ENCODE measurements around the gene CMC2. TPM values are rescaled to one million over a fixed set of nuclear protein-coding genes. Genes with fewer than 3 reads are reported as not detected.
A peak's percentile ranks its signal among the peaks of the same experiment; 100 is the strongest.

The CMC2 gene
- total RNA-seq, 1 experiment from 2014 or later, result 205 TPM

DNA sequence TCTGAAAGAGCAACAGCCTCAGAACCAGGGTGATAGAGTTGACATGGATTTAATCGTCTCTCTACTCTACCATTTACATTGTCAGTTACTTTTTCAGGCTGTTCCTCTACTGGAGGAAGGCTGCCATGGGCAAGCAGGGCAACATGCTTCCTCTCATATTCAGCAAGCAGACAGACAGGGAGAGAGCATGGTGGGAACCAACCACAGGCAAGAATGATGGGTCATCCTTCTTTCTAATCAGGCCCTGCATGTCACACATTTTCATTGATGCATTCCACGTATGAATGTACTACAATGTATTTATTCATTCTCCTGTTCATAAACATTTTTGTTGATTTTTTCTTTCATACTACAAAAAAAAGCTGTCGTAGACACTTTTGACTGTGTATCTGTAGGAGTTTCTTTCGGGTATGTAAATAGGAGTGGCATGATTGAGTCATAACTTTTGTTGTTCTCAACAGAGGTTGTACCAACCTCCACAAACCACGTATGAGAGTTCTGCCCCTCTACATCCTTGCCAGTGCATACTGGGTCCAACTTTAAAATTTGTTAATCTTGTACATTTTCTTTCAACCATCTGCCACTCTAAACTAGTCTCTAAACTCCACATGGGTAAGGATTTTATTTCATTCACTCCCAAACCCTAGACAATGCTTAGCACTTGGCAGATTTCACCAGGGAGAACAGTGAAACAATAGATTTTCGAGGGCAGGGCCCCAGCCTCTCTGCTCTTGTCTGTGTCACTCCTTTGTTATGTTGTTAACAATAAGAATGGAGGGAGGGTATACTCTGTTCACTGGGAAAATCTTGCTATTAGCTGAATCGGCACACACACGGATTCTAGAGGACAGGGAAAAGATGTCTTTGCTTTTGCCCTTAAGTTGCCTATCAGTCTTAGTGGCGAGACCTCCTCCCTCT is 58.7 kb downstream of the CMC2 start:
- H3K4me1 ChIP-seq (replicated peaks), result peaks cover 13% of the 10 kb centered on the region
- no peaks in the 10 kb centered on the region; the same call in 1 of the 2 replicates for H3K27me3 ChIP-seq (replicated peaks)
- DNase-seq (ENCODE audit: low read depth in 1 of 2, low spot score in 2 of 2), result peak in 1 of 2 experiments; percentile 36
- H3K27ac ChIP-seq, result 0 out of 2 replicates have a peak overlapping the region, but pooled peaks have one; percentile 14
- H3K4me3 ChIP-seq, result no peak overlapping the region
- no peaks in the 10 kb centered on the region for H3K36me3 ChIP-seq
- no peaks in the 10 kb centered on the region for H3K9me3 ChIP-seq (replicated peaks)

DNA sequence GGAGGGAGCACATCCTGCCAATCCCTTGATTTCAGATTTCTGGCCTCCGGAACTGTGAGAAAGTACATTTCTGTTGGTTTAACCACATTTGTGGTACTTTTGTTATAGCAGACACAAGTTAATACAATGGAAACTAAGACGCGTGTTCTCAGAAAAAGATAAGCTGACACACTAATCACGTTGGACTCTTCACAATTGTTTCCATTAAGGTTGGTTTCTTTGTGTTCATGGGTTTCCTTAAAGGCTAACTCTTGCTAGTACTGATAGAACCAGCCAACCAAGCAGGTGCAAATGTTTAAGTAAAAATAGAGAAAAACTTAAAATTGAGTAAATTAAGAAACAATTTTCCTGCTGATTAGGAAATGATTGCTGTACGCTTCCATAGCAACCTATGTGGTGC is 59.4 kb downstream of the CMC2 start:
- Histone ChIP-seq H3K9me3 (replicated peaks) (no peaks in the 10 kb centered on the region), H3K27me3 (replicated peaks) (no peaks in the 10 kb centered on the region; the same call in 1 of the 2 replicates), H3K4me3 (no peak overlapping the region), H3K27ac (no peak overlapping the region), H3K4me1 (replicated peaks) (peaks cover 13% of the 10 kb centered on the region), H3K36me3 (no peaks in the 10 kb centered on the region)
- DNase-seq (ENCODE audit: low read depth in 1 of 2, low spot score in 2 of 2), result no peak

DNA sequence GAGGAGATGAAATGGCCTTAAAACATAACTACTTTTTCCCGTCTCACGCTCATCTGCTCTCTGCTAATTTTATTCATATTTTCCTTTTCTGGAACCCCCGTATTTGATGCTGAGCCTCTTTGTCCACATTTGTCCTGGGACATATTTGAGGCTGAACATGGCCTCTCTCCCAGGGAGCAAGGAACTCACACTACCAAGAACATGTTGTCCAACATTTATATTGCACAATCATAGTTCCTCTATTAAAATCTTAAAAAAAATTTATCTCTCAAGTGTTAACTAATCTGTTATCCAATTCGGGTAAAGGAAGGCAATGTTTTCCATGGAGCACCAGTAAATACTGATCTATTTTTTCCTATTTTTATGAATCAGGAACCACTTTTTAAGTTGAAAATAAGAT is 60.2 kb downstream of the CMC2 start:
- no peak for DNase-seq (ENCODE audit: low read depth in 1 of 2, low spot score in 2 of 2)
- no peaks in the 10 kb centered on the region; the same call in 1 of the 2 replicates for H3K27me3 ChIP-seq (replicated peaks)

DNA sequence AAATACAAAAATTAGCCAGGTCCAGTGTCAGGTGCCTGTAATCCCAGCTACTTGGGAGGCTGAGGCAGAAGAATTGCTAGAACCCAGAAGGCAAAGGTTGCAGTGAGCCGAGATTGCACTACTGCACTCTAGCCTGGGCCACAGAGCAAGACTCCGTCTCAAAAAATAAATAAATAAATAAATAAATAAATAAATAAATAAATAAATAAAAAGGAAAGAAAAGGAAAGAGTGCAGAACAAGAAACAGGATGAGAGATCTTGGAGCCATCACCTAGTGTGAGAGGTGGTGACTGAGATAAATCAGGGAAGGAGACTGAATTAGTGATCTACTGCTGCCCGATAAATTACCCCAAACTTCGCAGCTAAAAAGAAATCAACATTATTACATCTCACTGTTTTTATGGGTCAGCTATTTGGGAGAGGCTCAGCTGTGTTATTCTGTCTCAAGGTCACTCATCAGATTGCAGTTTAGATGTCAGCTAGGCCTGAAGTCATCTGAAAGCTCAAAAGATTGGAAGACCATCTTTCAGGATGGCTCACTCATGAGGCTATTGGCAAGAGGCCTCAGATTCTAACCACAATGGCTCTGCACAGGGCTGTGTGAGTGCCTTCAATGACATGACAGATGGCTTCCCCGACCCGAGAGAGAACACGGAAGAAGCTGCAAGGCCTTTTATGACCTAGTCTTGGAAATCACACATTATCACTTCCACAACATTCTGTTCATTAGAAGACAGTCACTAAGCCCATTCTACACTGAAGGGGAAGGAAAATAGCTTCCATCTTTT is 66.4 kb downstream of the CMC2 start:
- no peaks in the 10 kb centered on the region for H3K27me3 ChIP-seq (replicated peaks)
- no peak overlapping the region for H3K27ac ChIP-seq
- no peaks in the 10 kb centered on the region for H3K36me3 ChIP-seq
- H3K4me3 ChIP-seq, result no peak overlapping the region
- H3K4me1 ChIP-seq (replicated peaks), result peaks cover 15% of the 10 kb centered on the region
- H3K9me3 ChIP-seq (replicated peaks), result no peaks in the 10 kb centered on the region
- no peak for DNase-seq (ENCODE audit: low read depth in 1 of 2, low spot score in 2 of 2)

More for the DNA sequence above, 60.2 kb downstream of the CMC2 start:
- H3K4me3 ChIP-seq, result no peak overlapping the region
- H3K27ac ChIP-seq, result no peak overlapping the region
- no peaks in the 10 kb centered on the region for H3K9me3 ChIP-seq (replicated peaks)
- peaks cover 13% of the 10 kb centered on the region for H3K4me1 ChIP-seq (replicated peaks)
- no peaks in the 10 kb centered on the region for H3K36me3 ChIP-seq

DNA sequence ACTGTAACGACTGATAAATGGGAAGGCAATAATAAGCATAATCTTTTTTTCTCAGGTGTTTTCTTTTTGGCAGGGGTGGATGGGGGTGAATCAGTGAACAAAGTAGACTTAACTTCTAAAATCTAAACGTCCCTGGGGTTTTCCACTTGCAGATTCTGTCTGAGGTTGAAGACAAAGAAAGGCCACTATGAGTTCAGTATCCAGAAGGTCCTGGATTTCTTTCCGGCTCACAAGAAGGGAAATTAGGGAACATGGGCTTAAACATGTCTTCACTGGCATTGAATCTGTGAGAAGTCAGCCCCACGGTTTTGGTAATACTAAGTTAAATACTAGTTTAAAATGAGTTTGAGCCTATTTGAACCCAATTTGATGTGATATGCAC is 67.8 kb downstream of the CMC2 start:
- no peak for DNase-seq (ENCODE audit: low read depth in 1 of 2, low spot score in 2 of 2)
- Histone ChIP-seq H3K4me1 (replicated peaks) (peaks cover 15% of the 10 kb centered on the region), H3K27ac (no peak overlapping the region; the same call in 1 of the 2 replicates), H3K4me3 (no peak overlapping the region), H3K9me3 (replicated peaks) (no peaks in the 10 kb centered on the region), H3K27me3 (replicated peaks) (no peaks in the 10 kb centered on the region), H3K36me3 (no peaks in the 10 kb centered on the region)

DNA sequence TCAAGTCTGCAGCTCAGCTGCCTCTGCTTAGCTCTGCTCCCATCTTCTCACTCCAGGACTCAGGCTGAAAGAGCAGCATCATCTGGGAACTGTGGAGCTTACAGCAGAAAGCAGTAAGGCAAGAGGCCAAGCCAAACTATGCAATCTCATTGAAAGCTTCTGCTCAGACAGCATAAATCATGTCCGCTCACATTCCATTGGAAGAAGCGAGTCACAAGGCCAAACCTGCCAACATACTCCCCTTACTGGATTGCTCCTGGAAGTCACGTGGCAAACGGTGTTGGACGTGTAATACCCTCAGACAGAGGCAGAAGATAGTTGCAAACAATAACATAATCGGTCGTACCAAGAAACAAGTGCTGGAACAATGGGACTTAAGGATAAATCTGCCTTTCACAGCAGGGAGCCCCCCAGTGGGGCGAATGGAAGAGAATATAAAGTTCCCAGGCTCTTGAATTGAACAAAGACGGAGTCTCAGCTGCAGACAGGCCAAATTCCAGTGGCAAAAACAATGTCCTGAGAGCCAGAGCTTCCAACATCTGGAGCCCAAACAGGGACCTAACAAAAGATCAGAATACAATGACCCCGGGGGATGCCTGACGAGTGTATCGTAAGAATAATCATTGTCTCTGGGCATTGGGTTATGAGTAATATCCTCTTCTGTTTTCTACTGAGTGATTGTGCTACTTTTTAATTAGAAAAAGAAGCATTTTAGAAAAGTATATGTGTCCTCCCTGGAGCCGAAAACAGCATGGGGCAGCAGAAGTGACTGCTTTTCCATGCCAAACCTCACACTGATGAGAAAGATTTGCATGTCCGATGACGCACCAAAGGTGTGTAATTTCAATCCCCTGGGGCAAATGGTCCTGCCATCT is 68.4 kb downstream of the CMC2 start:
- Histone ChIP-seq H3K27me3 (replicated peaks) (no peaks in the 10 kb centered on the region), H3K9me3 (replicated peaks) (no peaks in the 10 kb centered on the region), H3K4me3 (no peak overlapping the region), H3K36me3 (no peaks in the 10 kb centered on the region), H3K4me1 (replicated peaks) (peaks cover 15% of the 10 kb centered on the region), H3K27ac (peak overlapping the region; percentile 29)
- DNase-seq (ENCODE audit: low read depth in 1 of 2, low spot score in 2 of 2), result peak; percentile 46 to 51

DNA sequence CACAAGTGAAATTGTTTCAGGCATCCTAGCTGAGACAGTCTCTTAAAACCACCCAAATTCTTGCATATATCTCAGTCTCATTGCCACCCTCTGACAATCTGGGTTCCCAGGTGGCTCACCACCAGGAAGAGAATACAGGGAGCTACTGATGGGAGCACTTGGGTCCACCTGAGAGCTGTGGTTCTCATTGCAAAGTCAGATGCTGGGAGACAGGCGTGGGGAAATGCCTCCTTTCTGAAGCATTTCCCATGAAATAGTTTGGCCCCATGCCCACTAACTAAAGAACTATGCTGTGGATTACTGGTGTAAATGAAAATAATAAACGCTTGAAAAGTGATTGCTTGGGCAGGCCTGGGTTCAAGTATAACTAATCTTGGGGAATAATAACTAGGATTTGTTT is 70.3 kb downstream of the CMC2 start:
- DNase-seq (ENCODE audit: low read depth in 1 of 2, low spot score in 2 of 2), result no peak
- Histone ChIP-seq H3K36me3 (no peaks in the 10 kb centered on the region), H3K4me1 (replicated peaks) (peaks cover 31% of the 10 kb centered on the region), H3K9me3 (replicated peaks) (no peaks in the 10 kb centered on the region), H3K27me3 (replicated peaks) (no peaks in the 10 kb centered on the region), H3K4me3 (no peak overlapping the region), H3K27ac (no peak overlapping the region)

DNA sequence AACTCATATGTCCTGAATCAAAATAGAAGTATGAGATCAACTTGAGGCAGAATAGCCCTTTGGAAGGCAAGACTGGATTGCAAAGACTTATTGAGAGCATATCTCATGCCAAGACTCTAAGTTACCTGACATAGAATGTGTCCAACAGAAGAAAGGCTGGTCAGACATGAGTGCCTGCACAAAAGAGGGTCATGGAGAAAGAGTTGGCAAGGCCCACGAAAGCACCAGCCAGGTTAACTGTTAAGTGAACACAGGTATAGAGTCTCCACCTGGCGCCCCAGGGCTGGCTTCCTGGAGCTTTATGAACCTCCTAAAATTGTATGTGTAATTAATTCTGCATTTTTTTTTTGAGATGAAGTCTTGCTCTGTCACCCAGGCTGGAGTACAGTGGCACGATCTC is 71.0 kb downstream of the CMC2 start:
- DNase-seq (ENCODE audit: low read depth in 1 of 2, low spot score in 2 of 2), result no peak

DNA sequence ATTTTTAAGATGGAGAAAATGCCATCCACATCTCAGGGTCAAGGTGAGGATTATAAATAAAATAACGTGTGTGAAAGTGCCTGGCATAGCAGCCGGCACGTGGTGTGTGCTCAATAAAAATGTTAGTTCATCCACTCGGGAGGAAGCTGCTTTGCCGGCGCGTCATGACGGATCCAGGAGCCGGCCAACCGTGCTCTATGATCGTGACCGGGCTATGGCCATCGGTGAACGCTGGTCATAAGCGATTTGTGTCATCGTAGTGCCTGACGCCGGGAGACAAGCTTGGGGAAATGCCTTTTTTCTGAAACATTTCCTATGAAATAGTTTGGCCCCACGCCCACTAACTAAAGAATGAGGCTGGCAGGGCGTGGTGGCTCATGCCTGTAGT is 74.0 kb downstream of the CMC2 start:
- peak overlapping the region; percentile 34 for H3K4me3 ChIP-seq
- H3K4me1 ChIP-seq (replicated peaks), result peaks cover 19% of the 10 kb centered on the region
- no peaks in the 10 kb centered on the region for H3K36me3 ChIP-seq
- no peaks in the 10 kb centered on the region for H3K27me3 ChIP-seq (replicated peaks)
- DNase-seq (ENCODE audit: low read depth in 1 of 2, low spot score in 2 of 2), result peak in 1 of 2 experiments; percentile 71
- H3K27ac ChIP-seq, result peak overlapping the region; percentile 69
- no peaks in the 10 kb centered on the region for H3K9me3 ChIP-seq (replicated peaks)

More for the DNA sequence above, 71.0 kb downstream of the CMC2 start:
- H3K36me3 ChIP-seq, result no peaks in the 10 kb centered on the region
- no peaks in the 10 kb centered on the region for H3K9me3 ChIP-seq (replicated peaks)
- no peaks in the 10 kb centered on the region for H3K27me3 ChIP-seq (replicated peaks)
- H3K4me1 ChIP-seq (replicated peaks), result peaks cover 31% of the 10 kb centered on the region
- H3K27ac ChIP-seq, result no peak overlapping the region
- H3K4me3 ChIP-seq, result no peak overlapping the region

DNA sequence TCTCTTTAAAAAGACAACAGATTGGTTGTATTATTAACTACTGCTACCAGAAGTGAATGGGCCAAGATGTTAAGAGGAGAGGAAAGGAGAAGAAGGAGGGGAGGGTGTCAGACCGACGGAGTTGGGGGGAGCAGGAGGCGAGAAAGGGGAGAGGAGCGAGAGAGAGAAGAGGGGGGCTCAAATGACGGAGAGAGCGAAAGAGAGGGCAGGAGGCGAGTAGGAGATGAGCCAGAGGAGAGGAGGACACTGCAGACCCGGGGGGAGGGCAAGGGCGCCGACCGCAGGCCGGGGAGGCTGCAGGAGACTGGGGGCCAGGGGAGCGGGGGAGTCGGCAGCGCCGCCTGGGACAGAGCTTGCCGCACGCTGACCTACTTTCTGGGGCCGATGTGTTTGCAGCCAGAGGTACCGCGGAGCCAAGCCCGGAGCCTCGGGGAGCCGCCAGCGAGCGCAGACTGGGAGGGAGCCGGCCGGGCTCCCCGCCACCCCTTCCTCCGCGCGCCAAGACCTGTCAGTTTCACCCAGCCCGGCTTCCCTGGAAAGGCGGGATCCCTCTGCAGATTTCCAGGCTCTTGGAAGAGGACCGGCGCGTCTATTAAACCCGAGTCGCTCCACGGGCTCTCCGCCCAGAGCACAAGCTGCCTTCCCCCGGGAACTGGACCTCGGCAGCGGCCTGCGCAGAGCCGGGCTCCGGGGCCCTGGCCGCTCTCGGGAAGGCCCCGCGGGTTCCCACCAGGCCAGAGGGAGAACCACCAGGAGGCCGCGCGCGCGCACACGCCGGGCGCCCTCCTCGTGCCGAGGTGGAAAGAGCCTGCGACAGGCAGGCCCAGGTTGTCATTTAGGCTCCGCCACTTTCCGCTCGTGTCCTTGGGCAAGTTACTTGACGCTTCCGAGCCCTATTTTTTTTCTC is 74.6 kb downstream of the CMC2 start:
- Histone ChIP-seq H3K27me3 (replicated peaks) (no peaks in the 10 kb centered on the region), H3K9me3 (replicated peaks) (no peaks in the 10 kb centered on the region), H3K4me1 (replicated peaks) (peaks cover 16% of the 10 kb centered on the region), H3K36me3 (no peaks in the 10 kb centered on the region), H3K4me3 (peak overlapping the region; percentile 34), H3K27ac (peak overlapping the region; percentile 69)
- peak; percentile 50 to 67 for DNase-seq (ENCODE audit: low read depth in 1 of 2, low spot score in 2 of 2)

DNA sequence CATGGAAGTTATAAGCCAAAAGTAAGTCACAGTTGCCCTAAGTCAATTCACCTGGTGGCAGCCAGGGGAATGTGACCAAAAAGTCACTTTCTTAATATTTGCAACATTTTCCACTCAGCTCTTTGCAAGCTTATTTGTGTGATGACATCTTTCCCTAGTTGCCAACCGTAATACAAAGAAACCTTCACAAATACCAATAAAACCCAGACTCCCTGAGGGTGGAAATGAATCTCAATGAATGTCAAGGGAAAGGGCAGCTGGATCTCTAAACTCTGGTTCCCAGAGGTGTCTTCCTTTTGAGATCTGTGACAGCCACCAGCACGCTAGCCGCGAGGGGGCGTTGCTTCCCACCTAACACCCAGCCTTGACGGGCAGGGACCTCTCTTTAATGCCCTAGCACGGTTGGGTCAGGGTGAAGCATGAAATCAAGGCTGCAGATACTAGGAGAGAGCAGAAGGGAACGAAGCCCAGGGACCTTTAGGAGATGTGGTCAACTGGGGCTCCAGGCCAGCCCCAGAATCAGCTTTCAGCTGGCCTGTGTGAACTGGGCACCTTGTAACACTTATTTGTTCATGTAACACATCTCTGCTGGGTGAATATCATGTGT is 82.2 kb downstream of the CMC2 start:
- Histone ChIP-seq H3K9me3 (replicated peaks) (no peaks in the 10 kb centered on the region), H3K27me3 (replicated peaks) (no peaks in the 10 kb centered on the region), H3K4me1 (replicated peaks) (no peaks in the 10 kb centered on the region), H3K27ac (no peak overlapping the region), H3K4me3 (no peak overlapping the region), H3K36me3 (no peaks in the 10 kb centered on the region)
- DNase-seq (ENCODE audit: low read depth in 1 of 2, low spot score in 2 of 2), result peak; percentile 44 to 58

DNA sequence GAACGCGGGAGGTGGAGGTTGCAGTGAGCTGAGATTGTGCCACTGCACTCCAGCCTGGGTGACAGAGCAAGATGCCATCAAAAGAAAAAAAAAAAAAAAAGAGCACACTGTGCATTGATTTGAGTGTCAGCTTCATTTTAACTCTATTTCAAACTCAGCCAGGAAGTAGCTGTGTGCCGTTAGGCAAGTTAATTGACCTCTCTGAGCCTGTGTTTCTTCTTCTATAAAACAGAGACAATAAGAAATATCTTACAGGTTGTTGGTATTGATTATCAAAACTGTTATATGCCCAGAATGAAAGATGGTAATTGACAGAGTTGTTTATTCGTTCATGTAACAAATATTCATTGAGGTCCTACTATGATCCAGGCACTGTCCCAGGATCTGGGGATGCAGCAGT is 83.3 kb downstream of the CMC2 start:
- Histone ChIP-seq H3K9me3 (replicated peaks) (no peaks in the 10 kb centered on the region), H3K27me3 (replicated peaks) (no peaks in the 10 kb centered on the region), H3K27ac (no peak overlapping the region), H3K36me3 (no peaks in the 10 kb centered on the region), H3K4me3 (no peak overlapping the region), H3K4me1 (replicated peaks) (no peaks in the 10 kb centered on the region)
- no peak for DNase-seq (ENCODE audit: low read depth in 1 of 2, low spot score in 2 of 2)
